Stimulated activated memory B cell treated with anti-CD40 and anti-IgM and Interleukin-4, amounts not matched to agents 10 μg/mL and 1 μg/mL and 100 μg/mL, for 72 hours (primary cell): Measurements from ENCODE around the gene CETP.
"Not testable (repeated sequence)": the region's sequence is repeated elsewhere in the genome, so short reads cannot be mapped to it uniquely, and the experiment has no call there.

ENCODE experiments used
- ATAC-seq: fragments of 150-1000 bp; cut with Tn5 transposase; 2 replicates; pipeline ENCODE4 v1.10.0; 2021
- H3K27ac Mint-ChIP-seq: one replicate; pipeline ENCODE4 v1.8.0; 2022; ENCODE audit warnings: mild to moderate bottlenecking, mixed read lengths
- H3K27me3 Mint-ChIP-seq: one replicate; pipeline ENCODE4 v1.8.0; 2022; ENCODE audit warnings: mixed read lengths
- H3K36me3 Mint-ChIP-seq: one replicate; pipeline ENCODE4 v1.8.0; 2022; ENCODE audit warnings: mixed read lengths
- H3K4me1 Mint-ChIP-seq: one replicate; pipeline ENCODE4 v1.8.0; 2022; ENCODE audit warnings: mixed read lengths
- H3K4me3 Mint-ChIP-seq: one replicate; pipeline ENCODE4 v1.8.0; 2022; ENCODE audit warnings: mild to moderate bottlenecking, moderate library complexity, mixed read lengths
- H3K9me3 Mint-ChIP-seq: one replicate; pipeline ENCODE4 v1.8.0; 2022; ENCODE audit warnings: mixed read lengths

The CETP gene

DNA sequence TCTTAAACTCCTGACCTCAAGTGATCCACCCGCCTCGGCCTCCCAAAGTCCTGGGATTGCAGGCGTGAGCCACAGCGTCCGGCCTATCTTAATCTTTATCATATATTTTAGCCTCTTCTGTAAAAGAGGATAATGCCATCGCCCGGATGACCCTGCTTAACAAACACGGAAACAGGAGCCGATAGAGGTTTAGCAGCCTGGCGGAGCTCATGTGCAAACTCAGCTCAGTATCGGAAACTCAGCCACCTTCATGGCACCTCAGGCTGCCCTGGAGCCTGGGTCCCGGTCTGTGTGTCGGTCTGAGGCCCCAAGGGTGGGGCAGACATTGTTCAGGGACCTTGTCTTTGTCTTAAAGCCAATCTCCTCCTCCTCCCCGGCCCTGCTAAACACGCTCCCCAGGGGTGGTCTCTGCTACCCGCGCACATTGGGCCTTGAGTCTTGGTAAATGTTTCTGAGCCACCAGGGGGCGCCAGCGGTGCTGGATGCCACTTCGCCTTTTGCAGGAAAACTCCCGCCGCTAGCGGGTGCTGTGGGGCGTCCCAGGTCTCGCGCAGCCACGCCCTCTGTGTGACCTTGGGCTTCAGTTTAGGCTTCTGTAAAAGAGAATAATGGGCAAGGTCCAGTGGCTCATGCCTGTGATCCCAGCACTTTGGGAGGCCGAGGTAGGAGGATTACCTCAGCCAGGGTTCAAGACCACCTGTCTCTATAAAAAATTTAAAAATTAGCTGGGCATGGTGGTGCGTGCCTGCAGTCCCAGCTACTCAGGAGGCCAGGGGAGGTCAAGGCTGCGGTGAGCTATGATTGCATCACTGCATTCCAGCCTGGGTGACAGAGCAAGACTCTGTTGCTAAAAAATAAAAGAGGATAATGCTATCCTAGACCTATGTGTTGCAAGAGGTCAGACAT, 2.7 kb downstream of the CETP start:
- Mint-ChIP-seq H3K4me1 (peaks cover 54% of the 10 kb centered on the region), H3K27ac (peak overlapping the region; percentile 88), H3K4me3 (no peak overlapping the region), H3K36me3 (no peaks in the 10 kb centered on the region), H3K9me3 (no peaks in the 10 kb centered on the region), H3K27me3 (no peaks in the 10 kb centered on the region)
- ATAC-seq, result peak; percentile 86

DNA sequence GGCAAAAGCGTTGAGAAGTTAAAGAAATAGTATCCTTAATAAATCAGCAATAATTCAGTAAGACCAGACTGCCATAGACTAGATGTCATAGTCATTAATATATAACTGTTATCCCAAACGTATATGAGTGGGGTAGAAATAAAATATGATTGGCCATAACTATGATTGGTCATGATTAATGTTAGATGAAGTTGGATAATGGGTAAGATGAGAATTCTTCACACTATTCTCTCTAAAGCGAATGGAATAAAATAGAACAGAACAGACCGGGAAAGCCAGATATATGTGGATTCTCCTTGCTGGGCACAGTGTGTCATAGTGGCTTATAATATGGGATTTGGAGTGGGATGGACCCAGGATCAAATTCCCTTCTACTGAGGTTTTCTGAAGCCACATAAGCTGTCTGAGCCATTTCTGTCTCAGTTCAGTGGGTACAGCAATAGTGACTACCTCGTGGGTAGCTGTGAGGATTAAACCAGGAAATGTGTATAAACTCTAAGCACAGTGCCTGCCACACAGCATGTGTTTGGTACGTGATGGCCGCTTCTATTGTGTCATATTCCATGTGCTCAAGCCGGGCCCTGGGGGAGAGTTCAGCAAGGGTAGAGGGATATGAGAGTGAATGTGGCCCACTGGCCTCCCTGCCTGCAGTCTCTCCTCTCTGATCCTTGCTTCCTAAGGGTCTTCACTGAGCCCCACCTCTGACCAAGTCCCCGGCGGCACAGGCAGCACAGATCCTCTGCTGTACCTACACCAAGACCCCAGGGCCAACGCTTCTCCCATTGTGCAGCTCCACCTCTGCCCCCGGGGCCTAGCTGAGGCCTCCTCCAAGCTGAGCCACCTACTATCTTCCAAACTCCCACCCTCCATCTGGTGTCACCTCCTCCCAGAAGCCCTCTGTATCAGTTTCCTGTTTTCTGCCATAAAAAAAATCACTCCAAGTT, 3.7 kb downstream of the CETP start:
- Mint-ChIP-seq H3K27me3 (no peaks in the 10 kb centered on the region), H3K4me3 (no peak overlapping the region), H3K4me1 (peaks cover 58% of the 10 kb centered on the region), H3K27ac (peak overlapping the region; percentile 88), H3K9me3 (no peaks in the 10 kb centered on the region), H3K36me3 (no peaks in the 10 kb centered on the region)
- no peak for ATAC-seq

DNA sequence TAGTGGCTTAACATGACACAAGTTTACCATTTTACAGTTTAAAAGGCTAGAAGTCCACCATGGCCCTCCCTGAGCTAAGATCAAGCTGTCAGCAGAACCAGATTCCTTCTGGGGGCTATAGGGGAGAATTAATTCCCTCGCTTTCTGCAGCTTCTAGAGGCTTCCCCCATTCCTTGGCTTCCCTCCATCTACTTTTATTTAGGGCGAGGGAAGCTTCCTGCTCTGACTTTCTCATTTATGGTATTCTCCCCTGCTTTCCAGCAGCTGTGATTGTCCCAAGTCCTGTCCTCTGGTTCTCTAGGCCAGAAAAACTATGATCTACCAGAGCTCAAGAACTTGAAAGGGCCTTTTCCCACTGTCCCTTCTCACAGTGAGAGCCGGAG, 4.3 kb downstream of the CETP start:
- Mint-ChIP-seq H3K4me3 (no peak overlapping the region), H3K27ac (peak overlapping the region; percentile 88), H3K4me1 (peaks cover 65% of the 10 kb centered on the region), H3K36me3 (no peaks in the 10 kb centered on the region), H3K27me3 (no peaks in the 10 kb centered on the region), H3K9me3 (no peaks in the 10 kb centered on the region)
- no peak for ATAC-seq

DNA sequence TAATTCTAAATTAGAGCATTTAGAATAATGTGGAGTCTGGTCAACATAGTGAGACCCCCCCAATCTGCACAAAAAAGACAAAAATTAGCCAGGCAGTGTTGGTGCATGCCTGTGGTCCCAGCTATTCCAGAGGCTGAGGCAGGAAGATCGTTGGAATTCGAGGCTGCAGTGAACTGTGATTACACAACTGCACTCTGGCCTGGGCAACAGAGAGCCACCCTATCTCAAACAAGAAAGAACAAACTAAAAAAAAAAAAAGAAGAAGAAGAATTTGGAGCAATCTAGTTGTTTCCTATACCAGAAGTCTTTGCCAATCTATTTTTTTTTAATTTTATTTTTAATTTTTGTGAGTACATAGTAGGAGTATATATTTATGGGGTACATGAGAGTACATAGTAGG, 6.0 kb downstream of the CETP start:
- no peak overlapping the region for H3K4me3 Mint-ChIP-seq
- H3K36me3 Mint-ChIP-seq, result no peaks in the 10 kb centered on the region
- no peak for ATAC-seq
- H3K27me3 Mint-ChIP-seq, result no peaks in the 10 kb centered on the region
- H3K4me1 Mint-ChIP-seq, result peaks cover 81% of the 10 kb centered on the region
- peak overlapping the region; percentile 88 for H3K27ac Mint-ChIP-seq
- H3K9me3 Mint-ChIP-seq, result no peaks in the 10 kb centered on the region

DNA sequence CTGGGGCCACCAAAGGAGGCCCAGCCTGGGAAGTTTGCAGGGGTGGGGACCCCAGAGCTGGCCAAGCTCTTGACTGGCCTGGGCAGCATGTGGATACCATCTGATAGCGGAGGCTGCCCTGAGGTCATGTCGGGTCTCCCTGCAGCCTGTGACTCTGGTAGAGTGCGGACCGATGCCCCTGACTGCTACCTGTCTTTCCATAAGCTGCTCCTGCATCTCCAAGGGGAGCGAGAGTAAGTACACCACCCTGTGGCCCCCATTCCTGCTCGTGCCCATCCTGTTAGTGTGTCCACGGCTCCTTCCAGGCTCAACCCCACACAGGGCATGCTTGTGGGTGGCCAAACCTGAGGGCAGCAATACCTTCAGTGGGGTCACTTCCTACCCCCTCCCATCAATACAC, 8.0 kb downstream of the CETP start:
- no peak for ATAC-seq
- H3K4me3 Mint-ChIP-seq, result no peak overlapping the region
- H3K36me3 Mint-ChIP-seq, result no peaks in the 10 kb centered on the region
- H3K4me1 Mint-ChIP-seq, result peaks cover 95% of the 10 kb centered on the region
- no peaks in the 10 kb centered on the region for H3K9me3 Mint-ChIP-seq
- H3K27me3 Mint-ChIP-seq, result no peaks in the 10 kb centered on the region
- peak overlapping the region; percentile 92 for H3K27ac Mint-ChIP-seq

DNA sequence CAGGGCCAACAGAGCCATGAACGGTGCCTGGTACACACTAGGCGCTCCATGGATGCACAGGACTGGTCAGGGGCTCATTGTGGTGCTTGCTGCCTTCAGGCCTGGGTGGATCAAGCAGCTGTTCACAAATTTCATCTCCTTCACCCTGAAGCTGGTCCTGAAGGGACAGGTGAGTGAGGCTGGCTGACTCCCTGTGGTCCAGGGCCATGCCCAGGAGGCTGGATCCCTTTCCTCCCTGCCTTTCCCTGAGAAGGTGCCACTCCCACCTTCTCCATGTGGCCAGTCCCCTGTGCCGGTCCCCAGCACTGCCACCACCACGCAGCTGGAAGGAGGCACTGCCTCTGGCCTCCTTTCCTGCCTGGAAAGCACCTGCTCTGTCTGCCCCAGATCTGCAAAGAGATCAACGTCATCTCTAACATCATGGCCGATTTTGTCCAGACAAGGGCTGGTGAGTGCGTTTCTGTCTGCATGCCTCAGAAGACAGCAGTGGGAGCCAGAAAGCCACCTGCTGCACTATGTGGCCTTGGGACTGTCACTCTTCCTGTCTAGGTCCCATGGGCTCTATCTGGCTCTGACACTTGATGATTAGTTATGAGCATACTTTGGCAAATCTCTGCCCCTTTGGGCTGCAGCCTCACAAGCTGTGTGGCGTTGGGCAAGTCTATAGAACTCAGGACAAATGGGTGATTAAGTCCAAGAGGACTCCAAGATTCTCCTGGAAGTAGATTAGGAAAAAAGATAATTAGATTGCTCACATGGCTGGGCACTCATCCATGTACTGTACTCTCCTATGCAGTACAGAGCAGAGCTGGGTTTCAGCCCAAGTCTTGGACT, 9.4 kb downstream of the CETP start:
- H3K9me3 Mint-ChIP-seq, result no peaks in the 10 kb centered on the region
- no peaks in the 10 kb centered on the region for H3K27me3 Mint-ChIP-seq
- H3K4me3 Mint-ChIP-seq, result peak overlapping the region; percentile 66
- H3K36me3 Mint-ChIP-seq, result no peaks in the 10 kb centered on the region
- ATAC-seq, result peak; percentile 97
- H3K4me1 Mint-ChIP-seq, result peaks cover 95% of the 10 kb centered on the region
- H3K27ac Mint-ChIP-seq, result peak overlapping the region; percentile 92

DNA sequence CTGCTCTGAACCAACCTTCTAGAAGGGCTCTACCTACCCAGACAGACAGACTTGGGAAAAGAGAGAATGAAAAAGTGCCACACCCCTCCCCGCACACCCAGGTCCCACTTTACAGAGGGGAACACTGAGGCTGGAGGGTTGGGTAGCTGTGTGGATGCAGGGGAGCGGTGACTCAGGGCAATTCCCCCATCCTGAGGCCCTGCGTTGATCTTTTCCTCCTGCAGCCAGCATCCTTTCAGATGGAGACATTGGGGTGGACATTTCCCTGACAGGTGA, 10.0 kb downstream of the CETP start:
- no peak for ATAC-seq
- Mint-ChIP-seq H3K4me1 (peaks cover 97% of the 10 kb centered on the region), H3K27ac (peak overlapping the region; percentile 92), H3K4me3 (no peak overlapping the region), H3K27me3 (no peaks in the 10 kb centered on the region), H3K36me3 (peaks cover 4% of the 10 kb centered on the region), H3K9me3 (no peaks in the 10 kb centered on the region)

DNA sequence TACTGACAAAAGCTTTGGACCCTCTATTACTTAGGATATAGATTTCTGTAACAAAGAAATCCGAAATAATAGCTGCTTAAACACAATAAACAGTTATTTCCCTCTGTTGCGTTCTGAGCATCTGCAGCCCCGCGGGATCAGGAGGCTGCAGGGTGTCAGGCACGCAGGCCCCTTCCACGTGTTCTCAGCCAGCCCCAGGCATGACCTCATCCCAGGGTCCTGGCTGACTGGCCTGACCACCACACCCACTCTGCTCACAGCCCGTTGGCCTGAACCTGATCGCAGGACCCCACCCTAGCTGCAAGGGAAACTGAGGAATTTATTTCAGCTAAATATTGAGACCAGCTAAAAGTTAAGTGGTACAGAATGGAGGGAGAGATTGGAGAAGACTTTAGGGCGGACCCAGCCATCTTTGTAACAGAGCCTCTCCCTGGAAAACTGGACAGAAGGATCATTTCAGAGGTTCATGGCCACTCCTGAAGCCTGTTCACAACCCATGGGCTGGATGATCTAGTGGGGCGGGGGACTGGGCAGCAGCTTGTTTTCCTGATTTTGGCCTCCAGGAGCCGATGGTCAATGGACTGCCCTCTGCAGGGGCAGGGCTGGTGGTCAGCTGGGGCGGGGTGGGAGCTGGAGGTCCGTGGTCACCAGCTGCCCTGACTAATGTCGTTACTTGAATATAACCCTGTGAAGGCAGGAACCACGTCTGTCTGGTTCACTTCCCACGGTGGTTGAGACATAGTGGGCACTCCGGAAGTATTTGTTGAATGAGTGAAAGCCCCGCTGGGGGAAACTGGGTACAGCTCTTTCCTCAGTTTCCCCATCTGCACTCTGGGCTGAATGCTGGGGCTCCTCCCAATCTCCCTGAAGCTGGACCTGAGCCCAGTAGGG, 10.9 kb downstream of the CETP start:
- Mint-ChIP-seq H3K36me3 (peaks cover 5% of the 10 kb centered on the region), H3K27ac (peak overlapping the region; percentile 92), H3K4me1 (peaks cover 98% of the 10 kb centered on the region), H3K27me3 (no peaks in the 10 kb centered on the region), H3K4me3 (no peak overlapping the region), H3K9me3 (no peaks in the 10 kb centered on the region)
- ATAC-seq, result no peak

DNA sequence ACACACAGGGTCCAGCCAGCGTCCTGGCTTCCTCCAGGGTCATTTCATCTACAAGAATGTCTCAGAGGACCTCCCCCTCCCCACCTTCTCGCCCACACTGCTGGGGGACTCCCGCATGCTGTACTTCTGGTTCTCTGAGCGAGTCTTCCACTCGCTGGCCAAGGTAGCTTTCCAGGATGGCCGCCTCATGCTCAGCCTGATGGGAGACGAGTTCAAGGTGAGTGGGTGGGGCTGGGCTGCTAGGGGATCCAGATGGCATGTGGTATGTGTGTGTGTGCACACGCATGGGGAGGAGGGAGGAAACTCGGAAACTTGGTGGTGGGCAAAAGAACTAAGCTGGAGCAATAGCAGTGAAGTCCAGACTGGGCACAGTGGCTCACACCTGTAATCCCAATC, 11.5 kb downstream of the CETP start:
- ATAC-seq, result no peak
- Mint-ChIP-seq H3K27ac (peak overlapping the region; percentile 92), H3K4me1 (peaks cover 92% of the 10 kb centered on the region), H3K9me3 (no peaks in the 10 kb centered on the region), H3K36me3 (peaks cover 5% of the 10 kb centered on the region), H3K4me3 (peak overlapping the region; percentile 27), H3K27me3 (no peaks in the 10 kb centered on the region)

DNA sequence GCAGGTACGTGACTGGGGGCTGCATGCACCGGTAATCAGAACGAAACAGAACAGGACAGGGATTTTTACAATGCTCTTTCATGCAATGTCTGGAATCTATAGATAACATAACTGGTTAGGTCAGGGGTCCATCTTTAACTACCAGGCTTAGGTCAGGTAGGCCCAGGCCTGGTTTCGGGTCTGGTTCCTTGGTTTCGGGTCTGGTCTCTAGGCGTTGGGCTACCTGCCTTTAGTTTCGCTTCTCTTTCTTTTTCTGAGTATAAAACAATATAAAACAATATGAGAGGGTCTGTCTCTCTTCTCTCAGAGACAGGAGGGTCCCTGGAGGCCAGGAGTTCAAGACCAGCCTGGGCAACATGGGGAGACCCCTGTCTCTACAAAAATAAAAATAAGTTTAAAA, 12.1 kb downstream of the CETP start:
- H3K27me3 Mint-ChIP-seq, H3K36me3 Mint-ChIP-seq, H3K9me3 Mint-ChIP-seq, ATAC-seq: not testable (repeated sequence)
- peak overlapping the region; percentile 92 for H3K27ac Mint-ChIP-seq
- peaks cover 86% of the 10 kb centered on the region for H3K4me1 Mint-ChIP-seq
- H3K4me3 Mint-ChIP-seq, result peak overlapping the region; percentile 11

DNA sequence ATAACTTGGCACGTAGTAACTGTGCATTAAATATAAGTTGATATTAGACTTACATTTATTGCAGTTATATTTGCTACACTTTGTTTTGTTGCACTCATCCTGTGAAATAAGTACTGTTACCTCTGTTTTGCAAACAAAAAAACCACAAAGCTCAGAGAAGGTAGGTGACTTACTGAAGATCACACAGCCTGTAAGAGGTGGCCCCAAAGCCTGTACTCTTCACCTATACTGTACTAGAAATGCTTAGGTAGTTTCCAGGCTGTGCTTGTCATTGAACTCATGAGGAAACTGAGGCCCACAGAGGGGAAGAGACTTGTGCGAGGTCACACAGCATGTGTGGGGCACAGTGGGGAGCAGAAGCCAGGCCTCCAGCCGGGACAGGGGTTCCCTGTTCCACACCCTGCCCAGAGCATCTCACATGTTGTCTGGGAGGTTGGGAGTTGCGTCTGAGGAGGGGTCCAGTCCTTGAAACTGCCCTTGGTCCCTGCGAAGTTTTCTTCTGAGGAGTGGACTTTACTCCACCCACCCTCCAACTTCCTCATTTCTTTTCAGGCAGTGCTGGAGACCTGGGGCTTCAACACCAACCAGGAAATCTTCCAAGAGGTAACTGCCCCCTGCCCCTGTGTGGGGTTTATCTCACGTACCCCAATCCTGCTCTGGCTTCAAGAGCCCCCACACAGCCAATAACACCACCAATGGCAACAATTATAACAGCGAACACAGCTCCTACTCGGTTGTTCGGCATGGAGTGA, 13.0 kb downstream of the CETP start:
- Mint-ChIP-seq H3K36me3 (peaks cover 5% of the 10 kb centered on the region), H3K4me1 (peaks cover 87% of the 10 kb centered on the region), H3K27ac (peak overlapping the region; percentile 92), H3K27me3 (no peaks in the 10 kb centered on the region), H3K9me3 (no peaks in the 10 kb centered on the region), H3K4me3 (no peak overlapping the region)
- ATAC-seq, result no peak

DNA sequence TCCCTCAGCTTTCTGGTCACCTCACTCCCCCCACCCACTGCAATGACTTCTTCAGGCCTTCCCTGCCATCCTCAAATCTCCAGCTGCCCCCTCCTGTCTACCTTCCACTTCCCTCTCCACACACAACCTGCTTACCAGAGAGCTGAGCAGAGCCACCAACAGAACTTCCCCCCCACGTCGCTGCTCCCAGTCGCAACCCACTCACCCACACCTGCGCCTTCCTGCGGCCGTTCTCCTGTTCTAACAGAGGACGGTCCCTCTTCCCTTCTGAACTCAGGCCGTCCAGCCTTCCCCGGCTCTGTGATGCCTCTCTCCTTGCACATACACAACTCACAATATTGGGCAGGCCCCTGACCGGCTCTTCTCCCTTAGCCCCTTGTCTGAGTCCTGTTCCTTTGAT, 14.0 kb downstream of the CETP start:
- Mint-ChIP-seq H3K4me1 (peaks cover 87% of the 10 kb centered on the region), H3K9me3 (no peaks in the 10 kb centered on the region), H3K27me3 (no peaks in the 10 kb centered on the region), H3K4me3 (no peak overlapping the region), H3K36me3 (peaks cover 12% of the 10 kb centered on the region), H3K27ac (peak overlapping the region; percentile 92)
- ATAC-seq, result no peak

DNA sequence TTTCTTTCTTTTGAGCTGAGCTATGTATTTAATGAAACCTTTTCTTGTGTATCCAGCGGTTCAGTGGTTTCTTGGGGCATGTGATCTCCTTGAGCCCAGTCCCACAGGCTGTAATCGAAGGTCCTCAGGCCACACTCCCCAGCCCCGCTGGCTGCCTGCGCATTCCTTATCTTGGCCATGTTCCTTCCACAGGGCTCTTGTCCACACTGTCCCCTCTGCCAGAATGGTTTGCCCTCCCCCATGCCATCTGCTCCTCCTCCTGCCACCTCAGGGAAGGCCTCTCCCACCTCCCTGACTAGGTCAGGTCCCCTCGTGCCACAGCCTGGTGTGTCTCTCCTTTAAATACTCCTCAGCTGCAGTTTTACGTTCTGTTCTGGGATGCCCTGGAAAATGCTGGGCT, 15.5 kb downstream of the CETP start:
- no peak overlapping the region for H3K4me3 Mint-ChIP-seq
- no peaks in the 10 kb centered on the region for H3K9me3 Mint-ChIP-seq
- no peak for ATAC-seq
- peaks cover 87% of the 10 kb centered on the region for H3K4me1 Mint-ChIP-seq
- H3K27ac Mint-ChIP-seq, result peak overlapping the region; percentile 92
- peaks cover 24% of the 10 kb centered on the region for H3K36me3 Mint-ChIP-seq
- no peaks in the 10 kb centered on the region for H3K27me3 Mint-ChIP-seq
